Testis (tissue), 5 donors: ENCODE results near the gene SPATA2. TPM values are rescaled to one million over a fixed set of nuclear protein-coding genes. Genes with fewer than 3 reads are reported as not detected.
"Not testable (repeated sequence)": the region's sequence is repeated elsewhere in the genome, so short reads cannot be mapped to it uniquely, and the experiment has no call there.

Source experiments
- DNase-seq: peaks from one replicate; pipeline ENCODE4 v3.0.0-alpha.2; 2019
- H3K27ac ChIP-seq, 2 donors: fragments of 200-600 bp; sonication (generic); one replicate each; pipeline ENCODE4 v1.5.1; 2019
- H3K27me3 ChIP-seq: fragments of 200-600 bp; sonication (generic); one replicate; pipeline ENCODE4 v1.5.1; 2019
- H3K36me3 ChIP-seq: fragments of 200-600 bp; sonication (generic); one replicate; pipeline ENCODE4 v1.5.1; 2017; ENCODE audit warnings: low read depth; ENCODE audit errors: missing control alignments
- H3K4me1 ChIP-seq: fragments of 200-600 bp; sonication (generic); one replicate; pipeline ENCODE4 v1.5.1; 2019
- H3K4me3 ChIP-seq, 2 donors: fragments of 200-600 bp; sonication (generic); one replicate each; pipeline ENCODE4 v1.5.1; 2017 to 2019
- H3K9me3 ChIP-seq: fragments of 200-600 bp; sonication (generic); one replicate; pipeline ENCODE4 v1.5.1; 2017
- POLR2A ChIP-seq: fragments of 450-650 bp; IDR thresholded peaks from one replicate; pipeline ENCODE4 v1.6.1; 2017; ENCODE audit warnings: antibody characterized with exemption, mild to moderate bottlenecking, moderate library complexity
- WGBS, 2 donors: methylation state at CpG; one replicate each; pipeline ENCODE4 v1.1.5; 2018; 5-methylcytosine and 5-hydroxymethylcytosine counted together
- intact Hi-C: fragments of 100-400 bp; cut with DNase I; formaldehyde crosslinking; loops from one replicate; pipeline ENCODE4 v1.15.1; 2023; ENCODE audit warnings: low total_unique reads
- long read RNA-seq, 2 donors: transcript quantifications; one replicate each; lab custom pipeline, GENCODE V29; 2026
- polyA plus RNA-seq: library from polyadenylated mRNA; stranded (reverse); fragments of 350-450 nt; fragmentation: Illumina TruSeq; extraction: RNeasy Lipid Tissue Mini Kit (QIAGEN cat#74804); gene quantifications from one replicate; pipeline ENCODE4 v1.2.3, GENCODE V29; 2014; ENCODE audit warnings: low read depth, low replicate concordance; ENCODE audit not compliant: insufficient read depth
- total RNA-seq, 2 donors: library from RNA; depleted of rRNA; stranded (reverse); fragments of >200 nt; gene quantifications; one replicate each; pipeline ENCODE4 v1.2.3, GENCODE V29; 2016
- TF ChIP-seq, protein P1 (sequence below), 3 experiments: fragments of 450-650 bp in 2 of 3; fragments of 200-600 bp in 1 of 3; sonication (generic) in 1 of 3; IDR thresholded peaks; one replicate each; pipeline ENCODE4 v1.5.1; 2016 to 2019; ENCODE audit warnings: antibody characterized with exemption in 3 of 3, mild to moderate bottlenecking in 2 of 3, moderate library complexity in 1 of 3

SPATA2 gene
- total RNA-seq, result 10 to 100 TPM; 21.9 to 26.0 TPM
- polyA plus RNA-seq, result 30.7 TPM
- long read RNA-seq, donor 1, full-length matches to known transcripts, result 2 of 2 reads
- long read RNA-seq, donor 1, partial matches to known transcripts, result 0 of 2 reads
- long read RNA-seq, donor 1, other reads (novel, unspliced or antisense), result 0 of 2 reads
- long read RNA-seq, donor 2, full-length matches to known transcripts, result 2 of 2 reads
- long read RNA-seq, donor 2, partial matches to known transcripts, result 0 of 2 reads
- long read RNA-seq, donor 2, other reads (novel, unspliced or antisense), result 0 of 2 reads

DNA sequence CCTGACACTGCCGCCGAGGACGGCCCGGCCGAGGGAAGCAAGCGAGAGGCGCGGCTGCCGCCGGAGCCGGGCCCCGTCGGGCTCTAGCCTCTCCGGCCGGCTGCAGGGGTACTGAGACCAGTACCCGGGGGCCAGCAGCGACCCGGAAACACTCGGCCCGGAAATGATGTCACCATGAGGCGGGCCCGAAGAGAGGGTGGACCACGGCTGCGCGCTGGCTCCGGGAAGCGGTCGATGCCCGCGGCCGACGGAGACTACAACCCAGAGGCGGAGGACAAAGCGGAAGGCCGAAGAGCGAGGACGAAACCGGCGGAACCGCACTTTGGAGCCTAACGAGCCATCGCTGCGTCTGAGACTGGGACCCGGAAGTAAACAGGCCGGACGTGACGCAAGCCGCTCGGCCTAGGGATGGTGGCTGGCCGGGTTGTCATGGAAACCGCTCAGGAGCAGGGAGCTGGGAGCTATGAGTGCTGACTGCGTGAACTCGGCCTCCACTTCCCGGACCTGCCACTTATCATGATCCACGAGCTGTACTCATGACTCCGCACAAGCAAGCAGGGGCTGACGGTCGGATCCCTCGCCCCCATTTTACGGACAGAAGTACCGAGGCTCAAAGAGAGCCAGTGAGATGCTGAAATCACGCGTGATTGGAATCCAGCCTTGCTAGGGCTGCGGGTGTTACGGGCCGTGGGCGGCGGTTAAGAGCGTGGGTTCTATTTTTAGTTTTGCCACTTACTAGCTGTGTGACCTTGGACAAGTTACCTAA lies at the start of gene SPATA2:
SPATA2 (minus strand) TSS at position 150 of the 766 bp plus-strand sequence. CDS start 7,039 bp downstream, outside the sequence.
- peak; percentile 99 for DNase-seq
- intact Hi-C loops, result no loop called here
- no peaks in the 10 kb centered on the region for H3K27me3 ChIP-seq
- peak within 1 kb of the TSS; percentile 96 to 99 for H3K4me3 ChIP-seq
- H3K9me3 ChIP-seq, result no peaks in the 10 kb centered on the region
- H3K36me3 ChIP-seq, result no peaks in the 10 kb centered on the region
- 0 to 1% methylated on average over 44 to 58 of the region's 69 CpGs for WGBS, 2 donors
- peaks cover 24% of the 10 kb centered on the region for H3K4me1 ChIP-seq
- H3K27ac ChIP-seq, result peak within 1 kb of the TSS; percentile 98 to 99
- TF ChIP-seq, protein P1, sequence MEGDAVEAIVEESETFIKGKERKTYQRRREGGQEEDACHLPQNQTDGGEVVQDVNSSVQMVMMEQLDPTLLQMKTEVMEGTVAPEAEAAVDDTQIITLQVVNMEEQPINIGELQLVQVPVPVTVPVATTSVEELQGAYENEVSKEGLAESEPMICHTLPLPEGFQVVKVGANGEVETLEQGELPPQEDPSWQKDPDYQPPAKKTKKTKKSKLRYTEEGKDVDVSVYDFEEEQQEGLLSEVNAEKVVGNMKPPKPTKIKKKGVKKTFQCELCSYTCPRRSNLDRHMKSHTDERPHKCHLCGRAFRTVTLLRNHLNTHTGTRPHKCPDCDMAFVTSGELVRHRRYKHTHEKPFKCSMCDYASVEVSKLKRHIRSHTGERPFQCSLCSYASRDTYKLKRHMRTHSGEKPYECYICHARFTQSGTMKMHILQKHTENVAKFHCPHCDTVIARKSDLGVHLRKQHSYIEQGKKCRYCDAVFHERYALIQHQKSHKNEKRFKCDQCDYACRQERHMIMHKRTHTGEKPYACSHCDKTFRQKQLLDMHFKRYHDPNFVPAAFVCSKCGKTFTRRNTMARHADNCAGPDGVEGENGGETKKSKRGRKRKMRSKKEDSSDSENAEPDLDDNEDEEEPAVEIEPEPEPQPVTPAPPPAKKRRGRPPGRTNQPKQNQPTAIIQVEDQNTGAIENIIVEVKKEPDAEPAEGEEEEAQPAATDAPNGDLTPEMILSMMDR (IDR thresholded peaks at IDR 0.05), result no peak
- peak; percentile 38 for TF ChIP-seq POLR2A

DNA sequence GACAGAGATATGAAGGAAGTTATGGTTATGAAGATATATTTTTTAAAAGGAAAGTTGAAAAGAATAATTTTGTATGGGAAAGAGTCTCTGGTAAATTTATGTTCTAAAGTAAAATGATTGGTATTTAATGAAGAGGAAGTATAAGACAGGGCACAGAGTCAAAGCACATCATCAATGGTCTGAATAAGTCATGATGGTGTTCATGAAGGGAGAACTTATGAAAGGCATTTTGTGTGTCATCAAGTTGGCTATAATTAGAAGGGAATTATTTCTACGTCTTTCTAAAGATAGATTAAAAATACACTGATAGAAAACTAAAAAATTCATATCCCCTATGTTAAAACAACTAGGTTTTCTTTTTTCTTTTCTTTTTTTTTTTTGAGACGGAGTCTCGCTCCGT lies 46.1 kb upstream of the SPATA2 start:
- DNase-seq, result no peak
- no peaks in the 10 kb centered on the region for H3K36me3 ChIP-seq
- WGBS, 2 donors, result 89 to 94% methylated on average over 4 of the region's 4 CpGs
- H3K4me1 ChIP-seq, result peaks cover 5% of the 10 kb centered on the region
- H3K9me3 ChIP-seq, result no peaks in the 10 kb centered on the region
- no peak overlapping the region for H3K4me3 ChIP-seq
- no peak for TF ChIP-seq POLR2A
- TF ChIP-seq, protein P1 (IDR thresholded peaks at IDR 0.05), result no peak
- no peaks in the 10 kb centered on the region for H3K27me3 ChIP-seq
- intact Hi-C loops, result no loop called here
- no peak overlapping the region for H3K27ac ChIP-seq

DNA sequence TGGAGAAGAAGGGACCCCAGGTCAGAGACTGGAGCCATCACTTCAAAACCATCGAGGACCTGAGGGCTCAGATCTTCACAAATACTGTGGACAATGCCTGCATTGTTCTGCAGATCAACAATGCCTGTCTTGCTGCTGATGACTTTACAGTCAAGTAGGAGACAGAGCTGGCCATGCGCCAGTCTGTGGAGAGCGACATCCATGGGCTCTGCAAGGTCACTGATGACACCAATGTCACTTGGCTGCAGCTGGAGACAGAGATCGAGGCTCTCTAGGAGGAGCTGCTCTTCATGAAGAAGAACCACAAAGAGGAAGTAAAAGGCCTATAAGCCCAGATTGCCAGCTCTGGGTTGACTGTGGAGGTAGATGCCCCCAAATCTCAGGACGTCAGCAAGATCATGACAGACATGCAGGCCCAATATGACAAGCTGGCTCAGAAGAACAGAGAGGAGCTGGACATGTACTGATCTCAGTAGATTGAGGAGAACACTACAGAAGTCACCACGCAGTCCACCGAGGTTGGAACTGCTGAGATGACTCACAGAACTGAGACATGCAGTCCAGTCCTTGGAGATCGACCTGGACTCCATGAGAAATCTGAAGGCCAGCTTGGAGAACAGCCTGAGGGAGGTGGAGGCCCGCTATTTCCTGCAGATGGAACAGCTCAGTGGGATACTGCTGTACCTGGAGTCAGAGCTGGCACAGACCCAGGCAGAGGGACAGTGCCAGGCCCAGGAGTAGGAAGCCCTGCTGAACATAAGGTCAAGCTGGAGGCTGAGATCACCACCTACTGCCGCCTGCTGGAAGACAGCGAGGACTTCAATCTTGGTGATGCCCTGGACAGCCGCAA lies 42.0 kb upstream of the SPATA2 start:
- H3K9me3 ChIP-seq, H3K4me1 ChIP-seq, H3K27me3 ChIP-seq, intact Hi-C loops, H3K36me3 ChIP-seq, H3K27ac ChIP-seq, H3K4me3 ChIP-seq: not testable (repeated sequence)
- WGBS, 2 donors, result 74 to 91% methylated on average over 12 of the region's 12 CpGs
- DNase-seq, result peak; percentile 97

- 87 to 89% methylated on average over 18 of the region's 18 CpGs for WGBS, 2 donors
- H3K9me3 ChIP-seq, result no peaks in the 10 kb centered on the region
- no peak overlapping the region for H3K4me3 ChIP-seq
- H3K27ac ChIP-seq, result no peak overlapping the region
- intact Hi-C loops, result no loop called here
- no peak for DNase-seq
- no peaks in the 10 kb centered on the region for H3K27me3 ChIP-seq
- H3K4me1 ChIP-seq, result peaks cover 2% of the 10 kb centered on the region
- H3K36me3 ChIP-seq, result no peaks in the 10 kb centered on the region
- TF ChIP-seq POLR2A, result no peak
- TF ChIP-seq, protein P1 (IDR thresholded peaks at IDR 0.05), result no peak
Measured at GRCh38 chr20:49956689-49957088, 41.4 kb upstream of the SPATA2 start.

DNA sequence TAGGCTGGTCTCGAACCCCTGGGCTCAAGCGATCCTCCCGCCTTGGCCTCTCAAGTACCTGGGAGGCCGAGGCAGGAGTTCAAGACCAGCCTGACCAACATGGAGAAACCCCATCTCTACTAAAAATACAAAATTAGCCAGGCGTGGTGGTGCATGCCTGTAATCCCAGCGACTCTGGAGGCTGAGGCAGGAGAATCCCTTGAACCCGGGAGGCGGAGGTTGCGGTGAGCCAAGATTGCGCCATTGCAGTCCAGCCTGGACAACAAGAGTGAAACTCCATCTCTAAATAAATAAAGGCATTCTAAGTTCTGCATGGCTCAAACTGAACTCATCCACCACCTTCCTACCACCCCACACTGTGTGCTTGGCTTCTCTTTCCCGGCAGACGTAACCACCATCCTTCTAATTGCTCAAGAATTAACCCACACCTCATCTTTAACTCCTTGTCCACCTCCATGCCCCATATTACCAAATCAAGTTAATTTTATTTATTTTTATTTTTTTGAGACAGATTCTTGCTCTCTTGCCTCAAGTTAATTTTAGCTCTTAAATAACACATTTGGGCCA lies 40.6 kb upstream of the SPATA2 start:
- H3K27ac ChIP-seq, H3K27me3 ChIP-seq, DNase-seq, H3K4me1 ChIP-seq, H3K9me3 ChIP-seq, H3K36me3 ChIP-seq, intact Hi-C loops, H3K4me3 ChIP-seq: not testable (repeated sequence)
- 84 to 92% methylated on average over 8 to 12 of the region's 12 CpGs for WGBS, 2 donors
